K562 (cell line): Measurements from ENCODE around the gene TUFM. TPM values are rescaled to one million over a fixed set of nuclear protein-coding genes. Genes with fewer than 3 reads are reported as not detected.

Experiments
- ATAC-seq: fragments of 200-7000 bp; cut with Tn5 transposase; 3 replicates; pipeline ENCODE4 v1.9.1; 2020; ENCODE audit warnings: moderate library complexity
- BruUV-seq: library from RNA; stranded (reverse); fragments of 400-500 nt; replicated peaks from 2 replicates; lab custom pipeline; 2021; lab: Mats Ljungman, UMichigan
- CTCF ChIA-PET: fragments of 300-600 bp; formaldehyde crosslinking; extraction: SDS; loops from one replicate; lab custom pipeline; 2021; ENCODE audit warnings: low intra/inter-chr PET ratio; lab: Yijun Ruan, JAX
- POLR2A ChIA-PET: fragments of 300-600, 350-650 bp; sonication (Branson Sonifier 250); formaldehyde crosslinking; extraction: SDS; loops from one replicate; lab custom pipeline; 2021; ENCODE audit warnings: antibody characterized with exemption, inconsistent platforms; lab: Yijun Ruan, JAX
- DNase-seq, 4 experiments: peaks; one replicate each; pipeline versions ENCODE4 v3.0.0 to v3.0.0-alpha.2; 2011 to 2018; ENCODE audit warnings: low spot score in 3 of 4, mixed read lengths in 3 of 4; ENCODE audit errors: extremely low read depth in 1 of 4
- FAIRE-seq: peaks from 2 replicates; lab custom pipeline; 2011; peaks lifted over from hg19 to GRCh38; lab: Jason Lieb, UNC
- H2AFZ ChIP-seq: 2 replicates; pipeline ENCODE4 v1.6.0; 2011; ENCODE audit warnings: low read depth, low read length, control low read depth, inconsistent platforms
- H3K27ac ChIP-seq: fragments of 200-600 bp; 3 replicates; pipeline ENCODE4 v1.8.0; 2011; ENCODE audit warnings: low read depth, mild to moderate bottlenecking, control low read depth, inconsistent platforms, low read length, moderate library complexity, mixed read lengths; ENCODE audit errors: extremely low read depth
- H3K27me3 ChIP-seq, 2 experiments: fragments of 300-600 bp in 1 of 2; 2 replicates in 1 of 2; 3 replicates in 1 of 2; pipeline versions ENCODE4 v1.6.0 to v1.8.0; 2011; ENCODE audit warnings: inconsistent platforms in 2 of 2, low read length in 2 of 2, mild to moderate bottlenecking in 1 of 2, mixed read lengths in 1 of 2, moderate library complexity in 1 of 2; ENCODE audit not compliant: control insufficient read depth in 2 of 2, insufficient read depth in 2 of 2
- H3K36me3 ChIP-seq: fragments of 300-600 bp; 3 replicates; pipeline ENCODE4 v1.8.0; 2011; ENCODE audit warnings: mild to moderate bottlenecking, low read length, inconsistent platforms; ENCODE audit not compliant: control insufficient read depth, insufficient read depth
- H3K4me1 ChIP-seq, 2 experiments: fragments of 200-600 bp in 1 of 2; replicated peaks in 1 of 2; 2 replicates in 1 of 2; 3 replicates in 1 of 2; pipeline versions ENCODE4 v1.5.1 to v1.8.0; 2011; ENCODE audit warnings: inconsistent platforms in 2 of 2, low read length in 2 of 2, mild to moderate bottlenecking in 1 of 2, mixed read lengths in 1 of 2, moderate library complexity in 1 of 2; ENCODE audit not compliant: control insufficient read depth in 2 of 2, insufficient read depth in 2 of 2
- H3K4me2 ChIP-seq: 2 replicates; pipeline ENCODE4 v1.6.1; 2011; ENCODE audit warnings: low read length, control low read depth, inconsistent platforms, mixed read lengths; ENCODE audit not compliant: insufficient read depth
- H3K4me3 ChIP-seq: fragments of 200-600 bp; sonication (generic), shearing (Covaris generic); 2 replicates; pipeline ENCODE4 v1.5.1; 2016; ENCODE audit warnings: control low read depth, inconsistent platforms
- H3K79me2 ChIP-seq: fragments of 200-600 bp; 3 replicates; pipeline ENCODE4 v1.8.0; 2011; ENCODE audit warnings: low read length, inconsistent platforms; ENCODE audit not compliant: control insufficient read depth, insufficient read depth
- H3K9ac ChIP-seq, 2 experiments: 2 replicates each; pipeline versions ENCODE4 v1.6.0 to v1.6.1; 2011; ENCODE audit warnings: low read depth in 2 of 2, low read length in 2 of 2, control low read depth in 1 of 2, inconsistent platforms in 1 of 2, mild to moderate bottlenecking in 1 of 2, mixed read lengths in 1 of 2; ENCODE audit not compliant: insufficient read depth in 1 of 2
- H3K9me1 ChIP-seq: one replicate; pipeline ENCODE4 v1.6.0; 2011; ENCODE audit warnings: inconsistent platforms, mild to moderate bottlenecking, low read length, moderate library complexity; ENCODE audit not compliant: control insufficient read depth, insufficient read depth
- H3K9me3 ChIP-seq: replicated peaks from 2 replicates; pipeline ENCODE4 v1.5.1; 2011; ENCODE audit warnings: low read depth, low read length, inconsistent platforms; ENCODE audit not compliant: control insufficient read depth, insufficient read depth
- H4K20me1 ChIP-seq: replicated peaks from 2 replicates; pipeline ENCODE4 v1.6.1; 2011; ENCODE audit warnings: low read length, inconsistent platforms, mixed read lengths; ENCODE audit not compliant: control insufficient read depth, insufficient read depth
- C11orf30 ChIP-seq: fragments of 450-650 bp; IDR thresholded peaks from 2 replicates; pipeline ENCODE4 v1.6.1; 2016; ENCODE audit warnings: low read depth, mild to moderate bottlenecking
- NFE2 ChIP-seq: IDR thresholded peaks from 2 replicates; pipeline ENCODE4 v1.6.1; 2014; ENCODE audit warnings: antibody characterized with exemption, low read depth
- RBFOX2 ChIP-seq: fragments of 200-400 bp; formaldehyde crosslinking; IDR thresholded peaks from 2 replicates; pipeline ENCODE4 v1.6.1; 2017; ENCODE audit warnings: low read depth, mild to moderate bottlenecking, low read length, moderate library complexity
- RBM39 ChIP-seq: fragments of 200-400 bp; formaldehyde crosslinking; optimal IDR thresholded peaks from 2 replicates; pipeline ENCODE3; 2018; ENCODE audit warnings: low read depth, low read length
- SPI1 ChIP-seq: IDR thresholded peaks from 2 replicates; pipeline ENCODE4 v1.6.1; 2011; ENCODE audit warnings: low read depth, low read length, control low read depth, borderline replicate concordance
- ZNF830 ChIP-seq: fragments of 250-450 bp; sonication (Bioruptor Pico); IDR thresholded peaks from 2 replicates; pipeline ENCODE4 v1.5.0; 2021; ENCODE audit warnings: mild to moderate bottlenecking
- whole genome bisulfite sequencing: fragments of 100-300 bp; shearing (Covaris generic); methylation state at CpG from one replicate; pipeline ENCODE4 v1.1.6; 2016; ENCODE audit warnings: low coverage, mixed read lengths; ENCODE audit not compliant: insufficient coverage; ENCODE audit errors: missing lambda C conversion rate; 5-methylcytosine and 5-hydroxymethylcytosine counted together
- in situ Hi-C: fragments of 300-500 bp; cut with MboI; formaldehyde crosslinking; loops from 4 replicates; pipeline ENCODE4 v1.15.0; 2018; ENCODE audit warnings: inconsistent platforms, mixed read lengths
- intact Hi-C: fragments of 100-400 bp; cut with micrococcal nuclease; formaldehyde crosslinking; loops from 2 replicates; pipeline ENCODE4 v1.14.2; 2022
- polyA plus RNA-seq, 8 experiments: library from polyadenylated mRNA; depleted of rRNA in 4 of 8; stranded (reverse) in 5 of 8; unstranded in 3 of 8; fragments of >200 nt; fragmentation: Nextera tagmentation in 2 of 8; fragmentation: Illumina TruSeq in 1 of 8; extraction: Ambion mirVana in 2 of 8; extraction: Trizol in 1 of 8; gene quantifications; 2 replicates each; pipeline versions ENCODE4 v1.2.1 to v1.2.3, GENCODE V29; 2011 to 2014; ENCODE audit warnings: inconsistent platforms in 1 of 8, missing spikeins in 1 of 8
- total RNA-seq, 7 experiments: library from RNA; depleted of rRNA in 6 of 7; stranded (reverse); fragments of >200 nt in 6 of 7; fragmentation: Illumina TruSeq in 2 of 7; extraction: Trizol in 2 of 7; gene quantifications; 2 replicates each; pipeline versions ENCODE4 v1.2.1 to v1.2.3, GENCODE V29; 2011 to 2021; ENCODE audit warnings: low replicate concordance in 1 of 7
- TF ChIP-seq, protein P1 (sequence below), 2 experiments: fragments of 250-450 bp in 1 of 2; fragments of 450-650 bp in 1 of 2; sonication (Bioruptor Pico) in 1 of 2; IDR thresholded peaks; 2 replicates each; pipeline versions ENCODE4 v1.6.1 to v1.8.0; 2016 to 2021; ENCODE audit warnings: mild to moderate bottlenecking in 2 of 2, moderate library complexity in 2 of 2, missing compliant biosample characterization in 1 of 2, missing genetic modification characterization in 1 of 2

TUFM gene
- total and polyA plus RNA-seq, 9 of the 15 experiments (the other 6 are each of a cell fraction or from before 2014, with no cell fraction given), result 34.1 to 434 (median 256) TPM

DNA sequence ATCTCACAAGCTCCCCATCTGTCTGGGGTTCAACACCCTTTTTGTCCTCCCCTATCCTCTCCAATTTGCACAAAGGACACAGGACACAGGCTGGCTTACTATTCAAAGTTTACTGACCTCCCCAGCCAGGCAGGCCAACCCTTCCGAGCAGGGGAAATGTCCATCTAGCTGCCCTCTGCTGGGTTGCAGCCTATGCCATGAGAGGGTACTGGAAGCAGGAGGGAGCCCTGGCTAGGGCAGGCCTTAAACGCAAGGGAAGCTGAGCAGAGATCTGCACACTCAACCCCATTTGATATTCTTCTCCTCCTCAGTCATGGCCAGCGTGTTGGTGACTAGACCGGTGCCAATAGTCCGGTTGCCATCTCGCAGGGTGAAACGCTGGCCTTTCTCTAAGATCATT lies 3.5 kb downstream of the TUFM start (continued):
- TF ChIP-seq, protein P1, sequence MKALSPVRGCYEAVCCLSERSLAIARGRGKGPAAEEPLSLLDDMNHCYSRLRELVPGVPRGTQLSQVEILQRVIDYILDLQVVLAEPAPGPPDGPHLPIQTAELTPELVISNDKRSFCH (CRISPR knock-in tag; IDR thresholded peaks at IDR 0.05), result no peak
- TF ChIP-seq, protein P1 (tag; IDR thresholded peaks at IDR 0.05), result no peak
- TF ChIP-seq ZNF830, result no peak

DNA sequence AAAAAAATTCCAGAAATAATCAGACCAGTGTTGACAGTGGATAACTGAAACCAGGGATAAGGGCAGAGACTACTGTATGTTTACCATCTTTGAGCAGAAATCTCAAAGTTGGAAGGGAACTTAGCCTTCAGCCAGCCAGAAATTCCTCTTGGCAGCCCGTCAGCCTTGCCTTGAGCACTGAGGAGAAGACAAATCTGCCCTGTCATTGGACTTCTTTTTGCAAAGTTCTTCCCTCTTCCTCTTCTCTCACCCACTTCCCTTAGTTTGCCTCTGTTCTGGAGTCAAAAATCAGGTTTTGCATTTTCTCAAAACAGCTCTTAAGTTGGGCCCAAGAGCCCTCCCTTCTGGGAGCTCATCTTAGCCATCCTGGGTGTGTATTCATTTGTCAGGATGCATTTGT lies 6.2 kb downstream of the TUFM start:
- Histone ChIP-seq H3K4me1 (peaks cover under 1 to 24% of the 10 kb centered on the region in 2 experiments; a peak in 3 of 5 replicates), H3K9me3 (no peaks in the 10 kb centered on the region), H3K36me3 (peaks cover 71% of the 10 kb centered on the region), H3K79me2 (peaks cover 10% of the 10 kb centered on the region), H3K9ac (no peak overlapping the region), H3K27me3 (no peaks in the 10 kb centered on the region), H3K4me3 (no peak overlapping the region), H3K4me2 (no peak overlapping the region), H2AFZ (no peak overlapping the region), H4K20me1 (peaks cover 3% of the 10 kb centered on the region; the same call in 1 of the 2 replicates), H3K27ac (peak overlapping the region; percentile 8; the same call in 1 of the 3 replicates), H3K9me1 (no peaks in the 10 kb centered on the region)
- no TSS peak for BruUV-seq
- in situ Hi-C loops, result no loop called here
- POLR2A ChIA-PET, result interaction anchor here (0.7 to 5.9 kb wide), 6 partner anchors 8 to 105 kb away, joined by 3 to 72 read pairs (median 4); no protein-coding TSS in a partner anchor
- peak in 1 of 4 experiments; percentile 24 for DNase-seq
- ATAC-seq, result peak; percentile 1; the same call in 2 of the 3 replicates
- peak; percentile 80 for FAIRE-seq
- TF ChIP-seq C11orf30 (0 out of 2 replicates have a peak, but pooled peaks have one; percentile 22), RBM39 (no peak), NFE2 (peak; percentile 65), RBFOX2 (peak; percentile 4; the same call in 1 of the 2 replicates), SPI1 (0 out of 2 replicates have a peak, but pooled peaks have one; percentile 46)
- intact Hi-C loops, result no loop called here
- 33% methylated on average over 1 of the region's 1 CpG for WGBS
- CTCF ChIA-PET, result no interaction called here
